ENCODE results near the gene PRKCB.

DNA sequence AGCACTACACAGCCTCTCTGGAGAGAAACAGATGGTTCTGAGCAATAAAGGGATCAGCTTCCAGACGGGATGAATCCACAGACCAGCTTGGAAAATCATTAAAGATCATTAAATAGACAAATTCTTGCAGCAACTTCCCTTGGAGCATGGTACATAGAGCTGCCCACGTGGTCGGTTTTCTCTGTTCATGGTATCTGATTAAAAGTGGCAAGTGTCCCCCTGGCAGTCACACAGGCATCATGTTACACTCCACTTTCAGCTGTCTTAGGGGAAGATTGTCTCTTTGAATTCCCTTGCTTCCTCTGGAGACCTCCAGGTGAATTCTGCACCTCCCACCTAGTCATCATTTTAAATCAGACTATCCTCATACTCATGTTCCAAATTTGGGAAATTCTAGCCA is 328.2 kb downstream of the PRKCB start:
- no peak for TF ChIP-seq POLR2A (IDR thresholded peaks at IDR 0.05)
- TF ChIP-seq, protein P1, sequence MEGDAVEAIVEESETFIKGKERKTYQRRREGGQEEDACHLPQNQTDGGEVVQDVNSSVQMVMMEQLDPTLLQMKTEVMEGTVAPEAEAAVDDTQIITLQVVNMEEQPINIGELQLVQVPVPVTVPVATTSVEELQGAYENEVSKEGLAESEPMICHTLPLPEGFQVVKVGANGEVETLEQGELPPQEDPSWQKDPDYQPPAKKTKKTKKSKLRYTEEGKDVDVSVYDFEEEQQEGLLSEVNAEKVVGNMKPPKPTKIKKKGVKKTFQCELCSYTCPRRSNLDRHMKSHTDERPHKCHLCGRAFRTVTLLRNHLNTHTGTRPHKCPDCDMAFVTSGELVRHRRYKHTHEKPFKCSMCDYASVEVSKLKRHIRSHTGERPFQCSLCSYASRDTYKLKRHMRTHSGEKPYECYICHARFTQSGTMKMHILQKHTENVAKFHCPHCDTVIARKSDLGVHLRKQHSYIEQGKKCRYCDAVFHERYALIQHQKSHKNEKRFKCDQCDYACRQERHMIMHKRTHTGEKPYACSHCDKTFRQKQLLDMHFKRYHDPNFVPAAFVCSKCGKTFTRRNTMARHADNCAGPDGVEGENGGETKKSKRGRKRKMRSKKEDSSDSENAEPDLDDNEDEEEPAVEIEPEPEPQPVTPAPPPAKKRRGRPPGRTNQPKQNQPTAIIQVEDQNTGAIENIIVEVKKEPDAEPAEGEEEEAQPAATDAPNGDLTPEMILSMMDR (IDR thresholded peaks at IDR 0.05), result no peak

Measured in thyroid gland (tissue), 4 donors.